ENCODE results near the gene CHD8.
"Not testable (repeated sequence)": the region's sequence is repeated elsewhere in the genome, so short reads cannot be mapped to it uniquely, and the experiment has no call there.

Gene CHD8

DNA sequence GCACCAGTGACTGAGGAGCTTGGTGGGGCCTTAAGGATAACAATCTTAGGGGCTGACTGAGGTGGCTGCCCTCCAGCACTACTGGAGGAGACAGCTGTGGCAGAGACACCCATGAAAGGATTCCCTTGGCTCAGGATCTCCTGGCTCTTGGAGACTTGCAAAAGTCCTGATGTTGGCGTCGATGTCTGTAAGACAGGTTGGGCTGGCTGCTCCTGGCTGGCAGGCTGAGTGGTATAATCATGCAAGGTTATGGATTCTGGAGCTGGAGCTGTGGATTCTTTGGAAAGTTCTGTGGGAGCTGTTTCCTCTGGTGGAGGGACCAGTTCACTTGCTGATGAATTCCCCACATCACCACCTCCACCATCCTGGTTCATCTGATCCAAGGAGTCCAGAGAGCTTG lies 24.8 kb downstream of the CHD8 start:
- DNase-seq, result no peak

GRCh38 chr14:21428930-21429329 lies 27.0 kb downstream of the CHD8 start:
- DNase-seq, result no peak

DNA sequence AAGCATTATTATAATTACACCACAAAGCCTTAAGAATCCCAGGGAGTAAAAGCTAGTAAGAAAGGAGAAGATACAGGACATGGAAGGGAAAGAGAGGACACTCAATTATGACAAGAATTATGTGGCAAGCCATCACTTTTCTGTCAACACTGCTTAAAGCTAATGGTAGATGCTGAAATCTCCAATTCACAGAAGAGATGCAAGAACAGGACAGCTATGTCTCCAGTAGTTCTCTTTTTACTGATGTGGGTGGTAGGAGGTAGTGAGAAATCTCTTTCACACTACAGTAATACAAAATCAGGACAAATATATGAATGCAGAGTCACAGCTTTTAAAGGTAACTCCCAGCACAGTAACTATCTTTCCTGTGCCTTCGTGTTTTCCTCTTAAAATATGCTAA lies 29.2 kb downstream of the CHD8 start:
- DNase-seq, result no peak

DNA sequence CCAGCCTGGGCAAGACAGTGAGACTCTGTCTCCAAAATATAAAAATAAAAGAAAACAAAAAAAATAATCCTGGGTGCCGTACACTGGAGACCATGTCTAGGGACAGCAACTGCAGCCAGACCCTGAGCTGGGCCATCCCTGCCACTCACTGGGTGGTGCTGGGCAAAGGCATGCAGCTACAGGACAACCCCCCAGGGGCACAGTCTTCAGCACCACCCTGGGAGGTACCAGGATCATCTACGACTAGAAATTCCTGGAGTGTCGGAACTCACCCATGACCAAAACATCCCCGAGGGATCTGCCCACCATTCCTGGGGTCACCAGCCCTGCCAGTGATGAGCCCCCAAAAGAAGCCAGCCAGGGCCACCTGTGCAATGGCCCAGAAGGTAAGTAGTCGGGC lies 36.4 kb downstream of the CHD8 start:
- no peak for DNase-seq

- no peak for DNase-seq
Measured at GRCh38 chr14:21415329-21415728, 40.6 kb downstream of the CHD8 start.

DNA sequence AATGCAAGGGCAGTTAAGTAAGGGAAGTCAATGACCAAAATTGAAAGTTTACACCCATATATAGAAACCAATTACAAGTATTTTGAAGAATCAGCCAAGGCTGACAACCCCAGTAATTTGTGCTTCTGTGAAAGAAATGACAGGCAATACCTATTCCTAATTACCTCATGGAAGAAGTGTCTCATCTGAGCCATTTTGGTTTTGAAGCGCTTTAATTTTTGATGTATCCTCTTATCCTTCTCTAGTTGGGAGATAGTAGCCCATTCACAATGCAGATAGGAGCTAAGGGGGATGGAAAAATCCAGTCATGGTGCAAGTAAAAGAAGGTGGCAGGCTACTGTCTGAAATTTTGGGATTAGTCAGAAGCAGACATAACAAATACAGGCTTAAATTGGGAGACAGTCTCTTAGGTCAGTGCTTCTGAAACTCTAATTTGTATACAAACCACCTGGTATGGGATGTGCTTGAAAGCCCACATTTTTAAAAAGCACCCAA lies 41.7 kb downstream of the CHD8 start:
- no peak for DNase-seq

DNA sequence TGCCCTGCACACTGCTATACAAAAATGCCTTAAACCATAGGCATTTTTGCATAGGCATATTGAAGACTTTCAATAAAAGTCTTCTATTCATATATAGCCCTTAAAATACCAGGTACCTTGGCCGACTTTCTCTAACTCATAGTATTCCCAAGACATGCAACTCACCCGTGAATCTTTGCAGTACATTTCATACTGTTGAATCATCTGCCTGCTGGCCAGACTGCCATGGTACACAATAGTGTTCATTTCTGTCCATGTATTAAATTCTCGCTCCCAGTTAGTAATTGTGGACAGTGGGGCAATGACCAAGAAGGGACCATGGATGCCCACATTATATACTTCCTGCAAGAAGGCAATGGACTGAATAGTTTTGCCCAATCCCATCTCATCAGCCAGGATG lies 47.8 kb downstream of the CHD8 start:
- no peak for DNase-seq

GRCh38 chr14:21406213-21406612 lies 49.7 kb downstream of the CHD8 start:
- no peak for DNase-seq

DNA sequence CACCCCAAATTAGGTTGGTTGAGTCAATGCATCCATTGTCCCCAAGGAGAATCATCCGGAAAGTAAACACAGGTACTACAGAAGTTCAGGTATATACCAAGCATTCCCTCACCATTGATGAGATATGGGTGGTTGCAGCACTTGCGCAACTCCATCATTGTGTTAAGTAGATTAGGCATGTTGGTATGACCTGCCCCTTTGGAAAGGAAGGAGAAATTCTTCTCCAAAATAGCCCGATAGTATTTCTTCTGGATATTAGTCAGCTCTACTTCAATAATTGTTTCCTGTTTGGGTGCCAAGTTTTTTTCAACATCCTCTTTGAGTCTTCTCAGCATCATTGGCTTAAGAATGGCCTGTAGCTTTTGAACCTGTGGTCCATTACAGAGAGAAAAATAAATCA lies 50.8 kb downstream of the CHD8 start:
- DNase-seq, result no peak

DNA sequence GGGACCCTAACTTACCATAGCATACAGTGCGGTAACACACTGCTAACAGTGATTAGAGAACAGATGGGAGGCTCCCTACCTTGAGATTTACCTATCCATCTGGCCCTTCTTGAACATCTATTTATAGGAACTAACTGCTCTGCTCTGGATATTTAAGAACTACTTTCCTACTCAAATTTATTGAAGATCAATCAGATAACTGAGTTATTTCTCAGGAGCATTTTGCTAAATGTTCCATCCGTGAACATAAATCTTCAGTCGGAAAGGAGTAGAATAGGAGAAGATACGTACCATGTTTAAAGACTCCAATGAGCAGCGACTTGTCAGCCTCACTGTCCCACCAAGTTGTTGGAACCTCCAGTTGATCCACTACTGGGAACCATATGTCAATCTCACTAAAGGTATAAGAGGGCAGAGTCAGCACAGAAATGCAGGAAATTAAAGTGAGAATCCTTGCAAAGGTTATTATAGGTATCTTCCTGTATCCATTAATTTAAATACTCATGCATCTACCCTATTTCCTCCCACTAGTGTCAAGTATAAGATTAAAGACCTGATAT lies 56.5 kb downstream of the CHD8 start:
- no peak for DNase-seq

DNA sequence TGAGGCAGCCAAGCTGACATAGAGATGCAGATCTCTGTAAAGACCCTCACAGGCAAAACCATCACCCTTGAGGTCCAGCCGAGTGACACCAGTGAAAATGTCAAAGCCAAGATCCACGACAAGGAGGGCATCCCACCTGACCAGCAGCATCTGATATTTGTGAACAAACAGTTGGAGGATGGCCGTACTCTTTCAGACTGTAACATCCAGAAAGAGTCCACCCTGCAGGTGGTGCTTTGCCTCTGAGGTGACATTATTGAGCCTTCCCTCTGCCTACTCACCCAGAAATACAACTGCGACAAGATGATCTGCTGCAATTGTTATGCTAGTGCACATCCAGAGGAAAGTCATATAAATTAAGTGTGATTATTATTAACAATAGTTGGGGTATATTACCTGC lies 57.0 kb downstream of the CHD8 start:
- no peak for DNase-seq

DNA sequence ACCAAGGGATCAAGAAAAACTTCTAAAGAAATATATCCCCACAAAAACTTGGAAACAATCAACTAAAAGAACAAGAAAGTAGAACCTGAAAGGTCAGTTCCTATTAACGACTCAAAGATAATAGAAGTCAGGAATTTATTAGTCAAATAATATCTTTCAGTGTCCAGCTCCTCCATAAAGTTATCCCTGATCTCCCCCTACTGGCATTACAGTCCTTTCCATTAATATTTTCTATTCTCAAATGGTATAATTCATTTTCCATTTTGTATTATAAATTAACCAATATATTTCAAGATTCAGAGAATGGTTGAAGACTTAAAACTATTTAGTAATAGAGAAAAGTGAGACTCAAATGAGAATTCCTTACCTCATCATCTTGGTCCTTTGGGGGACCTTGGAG lies 60.5 kb downstream of the CHD8 start:
- DNase-seq, result no peak

DNA sequence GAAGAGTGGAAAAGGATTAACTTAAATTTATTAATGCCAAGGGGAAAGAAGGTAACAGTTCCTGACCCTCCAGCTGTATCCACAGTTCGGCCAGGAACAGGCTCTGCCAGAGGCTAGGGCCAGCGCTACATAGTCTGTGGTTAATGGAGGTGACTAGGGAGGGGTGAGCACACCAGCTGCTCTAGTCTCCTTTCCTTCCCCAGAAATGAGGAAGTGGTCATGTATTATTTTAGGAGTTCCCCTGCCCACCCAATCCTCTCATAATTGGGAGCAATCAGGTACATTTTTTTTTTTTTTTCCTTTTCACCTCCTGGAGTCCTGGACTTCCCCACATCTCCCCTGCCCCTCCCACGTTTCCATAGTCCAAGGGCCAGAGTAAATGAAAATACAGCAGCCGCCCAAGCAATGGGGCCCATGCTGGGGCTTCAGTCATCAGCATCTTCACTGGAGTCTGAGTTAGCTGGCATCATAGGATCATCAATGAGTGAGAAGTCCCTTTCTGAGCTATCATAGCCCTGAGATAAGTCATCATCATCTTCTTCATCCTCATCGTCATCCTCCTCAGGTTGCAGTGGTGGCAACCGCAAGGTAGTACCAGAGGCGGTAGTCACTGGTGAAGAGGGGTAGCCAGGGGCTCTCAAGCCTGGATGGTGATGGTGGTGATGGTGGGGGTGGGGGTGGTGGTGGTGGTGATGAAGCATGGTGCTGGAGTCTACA lies 70.6 kb downstream of the CHD8 start:
- DNase-seq, result no peak

- no peak for DNase-seq
Measured at GRCh38 chr14:21384494-21384851, 71.5 kb downstream of the CHD8 start.

- peak; percentile 88 to 93 for DNase-seq
Measured at GRCh38 chr14:21383848-21384493, 72.0 kb downstream of the CHD8 start, which contains the start of gene SUPT16H. TSS of gene SUPT16H (minus strand) at chr14:21384019. CDS start at chr14:21383927, 92 bp downstream.

GRCh38 chr14:21382886-21383847 lies 72.8 kb downstream of the CHD8 start:
- no peak for DNase-seq

DNA sequence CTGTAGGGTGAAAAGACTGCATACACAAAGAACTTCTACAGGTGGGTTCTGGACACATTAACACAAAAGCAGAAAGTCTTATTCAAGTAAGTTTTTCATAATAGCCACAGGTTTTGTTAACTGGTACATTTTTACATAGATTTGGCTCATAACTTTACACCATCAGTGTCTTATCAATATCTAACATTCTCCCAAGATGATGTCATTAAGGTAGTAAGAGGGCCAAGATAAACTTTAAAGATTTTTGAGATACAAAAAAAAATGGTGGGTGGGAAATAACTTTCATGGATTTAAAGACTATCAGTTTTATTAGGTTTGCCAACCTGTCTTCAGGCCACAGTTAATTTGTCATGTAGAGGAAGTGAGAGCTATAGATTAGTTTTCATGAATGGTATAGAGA lies 73.8 kb downstream of the CHD8 start:
- no peak for DNase-seq

GRCh38 chr14:21379338-21379737 lies 76.6 kb downstream of the CHD8 start:
- DNase-seq, result no peak

- DNase-seq, result no peak
Measured at GRCh38 chr14:21373980-21374379, 81.9 kb downstream of the CHD8 start.

GRCh38 chr14:21372814-21373213 lies 83.1 kb downstream of the CHD8 start:
- not testable (repeated sequence) for DNase-seq

GRCh38 chr14:21369949-21370679 lies 85.8 kb downstream of the CHD8 start:
- no peak for DNase-seq

- no peak for DNase-seq
Measured at GRCh38 chr14:21367582-21368144, 88.3 kb downstream of the CHD8 start.
